ENCODE results near the gene SALL3. TPM values are rescaled to one million over a fixed set of nuclear protein-coding genes. Genes with fewer than 3 reads are reported as not detected.

The SALL3 gene
- total and polyA plus RNA-seq, 2 of the 8 experiments (the other 6 are each of a cell fraction or from before 2014, with no cell fraction given) = 10.5 to 46.4 TPM

DNA sequence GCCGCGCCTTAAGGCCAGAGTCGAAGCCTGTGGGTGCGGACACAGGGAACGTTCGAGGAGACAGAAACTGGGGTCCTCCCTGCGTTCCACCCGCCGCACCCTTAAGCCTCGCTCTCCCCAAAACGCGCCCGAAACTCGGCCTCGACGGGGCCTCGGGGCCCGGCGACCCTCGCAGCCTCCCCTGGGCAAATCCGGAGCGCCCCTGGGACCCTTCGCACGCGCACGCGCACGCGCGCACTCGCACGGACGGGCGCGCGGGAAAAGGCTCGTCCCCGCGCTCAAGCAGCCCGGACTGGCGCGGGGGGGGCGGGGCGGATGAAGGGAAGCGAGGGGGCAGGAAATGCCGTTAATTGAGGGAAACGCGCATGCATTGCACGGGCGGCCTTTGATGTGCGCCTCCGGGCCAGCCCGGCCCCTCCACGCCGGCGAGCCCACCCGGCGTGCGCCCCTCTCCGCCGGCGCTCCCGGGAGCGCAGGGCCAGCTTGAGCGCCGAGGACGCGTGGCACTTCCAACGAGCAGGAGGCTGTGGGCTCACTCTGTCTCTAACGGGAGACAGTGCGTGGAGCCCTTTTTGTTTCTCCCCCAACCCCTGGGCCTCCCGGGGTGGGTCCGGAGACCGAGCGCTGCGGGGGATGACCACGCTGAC, 5.4 kb upstream of the SALL3 start:
- H3K36me3 ChIP-seq (ENCODE audit: control insufficient read depth in 2 of 4, insufficient read depth in 4 of 4, low read length in 3 of 4) = peaks cover 0 to 2% (median 0%) of the 10 kb centered on the region in 4 experiments; a peak in 1 of 8 replicates
- no peak overlapping the region for H2BK20ac ChIP-seq (ENCODE audit: low read length)
- no peak overlapping the region for H2BK15ac ChIP-seq (ENCODE audit: low read length)
- H3K4me3 ChIP-seq (ENCODE audit: extremely low read depth in 1 of 4, insufficient read depth in 2 of 4, low read depth in 3 of 4, low read length in 4 of 4) = peak overlapping the region; percentile 21 to 60 (median 38)
- no peak overlapping the region for H2AFZ ChIP-seq (ENCODE audit: low read length)
- ChIA-PET POLR2A (ENCODE audit: partially characterized antibody) (interaction anchor here (1.4 kb wide), 1 partner anchor 10 kb away, joined by 5 read pairs; no protein-coding TSS in a partner anchor), CTCF (ENCODE audit: partially characterized antibody) (interaction anchor here (1.6 kb wide), 1 partner anchor 11 kb away, joined by 13 read pairs; no protein-coding TSS in a partner anchor)
- no peak overlapping the region; the same call in none of the 2 replicates for H3K18ac ChIP-seq (ENCODE audit: extremely low read depth, low read length)
- no peak for FAIRE-seq
- H4K8ac ChIP-seq (ENCODE audit: extremely low read depth, insufficient read depth, low read length) = no peak overlapping the region
- H4K91ac ChIP-seq (replicated peaks; ENCODE audit: insufficient read length, low read length) = no peak overlapping the region
- no peak overlapping the region for H3K27ac ChIP-seq (ENCODE audit: low read depth, low read length)
- peak overlapping the region; percentile 41 for H3K4ac ChIP-seq (replicated peaks; ENCODE audit: insufficient read length, low read depth, low read length)
- no peaks in the 10 kb centered on the region for H3K79me1 ChIP-seq (ENCODE audit: low read depth, low read length)
- no peak overlapping the region for H3K14ac ChIP-seq (ENCODE audit: insufficient read length)
- H3K23ac ChIP-seq (ENCODE audit: insufficient read length) = no peak overlapping the region
- H2BK12ac ChIP-seq (ENCODE audit: low read depth, low read length) = peak overlapping the region; percentile 60; the same call in 1 of the 2 replicates
- H3K4me2 ChIP-seq (ENCODE audit: insufficient read depth in 1 of 2, low read depth in 2 of 2, low read length in 2 of 2) = peak overlapping the region; percentile 38 to 78
- H3K4me1 ChIP-seq (replicated peaks in 1 of 4; ENCODE audit: control insufficient read depth in 3 of 4, insufficient read depth in 4 of 4, low read length in 3 of 4) = peaks cover 9 to 34% (median 25%) of the 10 kb centered on the region in 4 experiments
- H3K79me2 ChIP-seq (ENCODE audit: control insufficient read depth in 1 of 2, insufficient read depth in 2 of 2, low read length in 2 of 2) = no peaks in the 10 kb centered on the region
- no peak overlapping the region for H2BK120ac ChIP-seq (replicated peaks; ENCODE audit: low read depth, low read length)
- peak in 1 of 2 experiments; percentile 64 for DNase-seq (ENCODE audit: low read depth in 1 of 2, low spot score in 2 of 2)
- H3K23me2 ChIP-seq (ENCODE audit: low read depth, low read length) = peaks cover 17% of the 10 kb centered on the region; the same call in 1 of the 2 replicates
- no peak overlapping the region; the same call in 1 of the 2 replicates for H2BK5ac ChIP-seq (ENCODE audit: low read depth, low read length)
- H4K20me1 ChIP-seq (replicated peaks in 1 of 2; ENCODE audit: control insufficient read depth in 1 of 2, insufficient read depth in 2 of 2, low read length in 2 of 2) = peaks cover 1 to 15% of the 10 kb centered on the region in 2 experiments
- no peak overlapping the region for H2AK5ac ChIP-seq (ENCODE audit: low read depth, low read length)
- peaks cover 54 to 91% (median 80%) of the 10 kb centered on the region in 4 experiments for H3K27me3 ChIP-seq (replicated peaks in 1 of 4; ENCODE audit: control insufficient read depth in 3 of 4, extremely low read depth in 1 of 4, insufficient read depth in 3 of 4, low read length in 3 of 4)
- H4K5ac ChIP-seq (ENCODE audit: insufficient read length, low read depth, low read length) = no peak overlapping the region
- no peaks in the 10 kb centered on the region for H3K9me3 ChIP-seq (ENCODE audit: insufficient read depth in 2 of 2, low read depth in 1 of 2, low read length in 1 of 2)
- H3K56ac ChIP-seq (replicated peaks; ENCODE audit: insufficient read length, low read depth, low read length) = no peak overlapping the region
- H3K9ac ChIP-seq (replicated peaks in 1 of 4; ENCODE audit: extremely low read depth in 1 of 4, low read depth in 3 of 4, low read length in 3 of 4) = no peak overlapping the region
- 2% methylated on average over 42 of the region's 77 CpGs; no CpG with 5 or more reads in 1 of the 2 experiments for WGBS, 2 experiments (ENCODE audit: extremely low coverage in 1 of 2, insufficient coverage in 1 of 2, insufficient read length in 1 of 2, insufficient replicate concordance in 2 of 2, low coverage in 1 of 2, low lambda C conversion rate in 2 of 2, missing lambda C conversion rate in 1 of 2)
- TF ChIP-seq POLR2A (IDR thresholded peaks at IDR 0.05; ENCODE audit: control extremely low read depth in 1 of 2, low read depth in 2 of 2, low read length in 2 of 2) (no peak), NRF1 (IDR thresholded peaks at IDR 0.05; ENCODE audit: low read depth, low read length) (no peak), SUZ12 (IDR thresholded peaks at IDR 0.05; ENCODE audit: low read length) (peak; percentile 70), TBP (IDR thresholded peaks at IDR 0.05; ENCODE audit: low read depth, low read length) (no peak), BCL11A (IDR thresholded peaks at IDR 0.05; ENCODE audit: low read depth in 2 of 2, low read length in 2 of 2) (no peak), SAP30 (IDR thresholded peaks at IDR 0.05; ENCODE audit: insufficient read depth, insufficient replicate concordance, low read length) (no peak), NANOG (IDR thresholded peaks at IDR 0.05; ENCODE audit: insufficient read depth, low read depth, low read length, poor library complexity, severe bottlenecking) (peak; percentile 15), TEAD4 (IDR thresholded peaks at IDR 0.05; ENCODE audit: low read depth, low read length) (no peak), JUND (IDR thresholded peaks at IDR 0.05; ENCODE audit: low read length) (no peak), CTBP2 (IDR thresholded peaks at IDR 0.05; ENCODE audit: borderline replicate concordance, insufficient read depth, insufficient read length, low read length) (peak; percentile 17)

All from H1 (cell line).